Fibroblast of pulmonary artery (primary cell): Measurements from ENCODE around the gene TWIST2.

Experiments used
- DNase-seq: peaks from one replicate; pipeline ENCODE4 v3.0.0-alpha.2; 2010; ENCODE audit warnings: low read depth
- H3K4me3 ChIP-seq: replicated peaks from 2 replicates; pipeline ENCODE4 v1.5.1; 2011; ENCODE audit warnings: low read depth, mild to moderate bottlenecking, control low read depth, low read length, moderate library complexity
- CTCF ChIP-seq: IDR thresholded peaks from 2 replicates; pipeline ENCODE4 v1.5.1; 2011; ENCODE audit warnings: mild to moderate bottlenecking, control low read depth, low read length, inconsistent platforms; ENCODE audit errors: missing control alignments

The TWIST2 gene

GRCh38 chr2:238865015-238865719 is 17.3 kb downstream of the TWIST2 start:
- no peak overlapping the region for H3K4me3 ChIP-seq
- TF ChIP-seq CTCF = no peak
- DNase-seq = no peak

GRCh38 chr2:238865744-238866355 is 18.0 kb downstream of the TWIST2 start:
- no peak overlapping the region for H3K4me3 ChIP-seq
- TF ChIP-seq CTCF = no peak
- DNase-seq = no peak

GRCh38 chr2:238866656-238867277 is 18.9 kb downstream of the TWIST2 start:
- DNase-seq = no peak
- no peak overlapping the region for H3K4me3 ChIP-seq
- no peak for TF ChIP-seq CTCF

GRCh38 chr2:238868067-238868524 is 20.2 kb downstream of the TWIST2 start:
- peak; percentile 30 for DNase-seq
- no peak overlapping the region for H3K4me3 ChIP-seq
- TF ChIP-seq CTCF = no peak

GRCh38 chr2:238868616-238869292 is 20.9 kb downstream of the TWIST2 start:
- DNase-seq = peak; percentile 74
- TF ChIP-seq CTCF = no peak
- H3K4me3 ChIP-seq = no peak overlapping the region

GRCh38 chr2:238869293-238870124 is 21.6 kb downstream of the TWIST2 start:
- no peak overlapping the region for H3K4me3 ChIP-seq
- no peak for TF ChIP-seq CTCF
- peak; percentile 31 for DNase-seq
